Coronary artery (tissue), 2 donors: ENCODE data around the gene KRTAP2-1.
"Not testable (repeated sequence)": the region's sequence is repeated elsewhere in the genome, so short reads cannot be mapped to it uniquely, and the experiment has no call there.

Source experiments
- DNase-seq: peaks from one replicate; pipeline ENCODE4 v3.0.0-alpha.2; 2017; ENCODE audit warnings: low spot score
- H3K27ac ChIP-seq, 2 donors: fragments of 200-600 bp; sonication (generic); one replicate each; pipeline ENCODE4 v1.5.1; 2016 to 2019
- H3K4me3 ChIP-seq: fragments of 200-600 bp; sonication (generic); 2 replicates; pipeline ENCODE4 v1.5.1; 2016; ENCODE audit warnings: mild to moderate bottlenecking, moderate library complexity
- TF ChIP-seq, protein P1 (sequence below): fragments of 200-600 bp; sonication (generic); IDR thresholded peaks from one replicate; pipeline ENCODE4 v1.5.1; 2019; ENCODE audit warnings: antibody characterized with exemption

Gene KRTAP2-1, protein sequence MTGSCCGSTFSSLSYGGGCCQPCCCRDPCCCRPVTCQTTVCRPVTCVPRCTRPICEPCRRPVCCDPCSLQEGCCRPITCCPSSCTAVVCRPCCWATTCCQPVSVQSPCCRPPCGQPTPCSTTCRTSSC

DNA sequence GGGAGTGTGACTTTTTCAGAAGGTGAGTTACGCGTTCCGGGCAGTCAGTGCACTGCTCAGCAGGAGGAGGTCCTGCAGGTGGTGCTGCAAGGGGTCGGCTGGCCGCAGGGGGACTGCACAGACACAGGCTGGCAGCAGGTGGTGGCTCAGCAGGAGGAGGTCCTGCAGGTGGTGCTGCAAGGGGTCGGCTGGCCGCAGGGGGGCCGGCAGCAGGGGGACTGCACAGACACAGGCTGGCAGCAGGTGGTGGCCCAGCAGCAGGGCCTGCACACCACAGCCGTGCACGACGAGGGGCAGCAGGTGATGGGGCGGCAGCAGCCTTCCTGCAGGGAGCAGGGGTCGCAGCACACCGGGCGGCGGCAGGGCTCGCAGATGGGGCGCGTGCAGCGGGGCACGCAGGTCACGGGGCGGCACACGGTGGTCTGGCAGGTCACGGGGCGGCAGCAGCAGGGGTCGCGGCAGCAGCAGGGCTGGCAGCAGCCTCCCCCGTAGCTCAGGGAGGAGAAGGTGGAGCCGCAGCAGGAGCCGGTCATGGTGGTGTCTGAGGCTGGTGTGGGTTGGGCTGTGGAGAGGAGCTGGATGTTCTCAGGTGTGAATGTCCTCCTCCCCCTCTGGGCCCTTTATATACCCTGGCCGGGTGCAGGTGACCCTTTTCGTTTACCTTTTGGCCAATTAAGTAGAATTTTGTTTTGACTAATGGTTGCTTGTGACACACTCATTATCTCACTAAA lies at the start of gene KRTAP2-1:
Gene KRTAP2-1, minus strand, starts transcription at position 582 of the 731 bp plus-strand sequence. Its CDS starts 49 bp downstream, at position 533.
- not testable (repeated sequence) for H3K4me3 ChIP-seq, DNase-seq, H3K27ac ChIP-seq

DNA sequence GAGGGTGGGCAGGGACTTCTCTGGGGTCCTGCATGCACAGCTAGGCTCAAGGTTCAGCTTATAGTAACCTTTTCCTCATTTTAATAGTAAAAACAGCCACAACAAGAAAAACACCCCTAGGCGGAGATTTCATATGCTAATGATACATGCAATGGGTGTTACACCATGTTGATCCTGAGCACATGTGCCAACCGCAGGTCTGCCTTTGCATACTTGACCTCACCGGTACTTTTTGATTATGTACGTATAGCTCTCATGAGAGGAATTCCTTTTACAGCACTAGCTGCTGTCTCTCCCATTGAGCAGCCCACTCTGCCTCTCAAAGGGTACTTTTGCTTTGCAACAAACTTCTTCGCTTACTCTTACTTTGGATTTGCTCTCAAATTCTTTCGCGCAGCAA lies 48.9 kb upstream of the KRTAP2-1 start:
- TF ChIP-seq, protein P1, sequence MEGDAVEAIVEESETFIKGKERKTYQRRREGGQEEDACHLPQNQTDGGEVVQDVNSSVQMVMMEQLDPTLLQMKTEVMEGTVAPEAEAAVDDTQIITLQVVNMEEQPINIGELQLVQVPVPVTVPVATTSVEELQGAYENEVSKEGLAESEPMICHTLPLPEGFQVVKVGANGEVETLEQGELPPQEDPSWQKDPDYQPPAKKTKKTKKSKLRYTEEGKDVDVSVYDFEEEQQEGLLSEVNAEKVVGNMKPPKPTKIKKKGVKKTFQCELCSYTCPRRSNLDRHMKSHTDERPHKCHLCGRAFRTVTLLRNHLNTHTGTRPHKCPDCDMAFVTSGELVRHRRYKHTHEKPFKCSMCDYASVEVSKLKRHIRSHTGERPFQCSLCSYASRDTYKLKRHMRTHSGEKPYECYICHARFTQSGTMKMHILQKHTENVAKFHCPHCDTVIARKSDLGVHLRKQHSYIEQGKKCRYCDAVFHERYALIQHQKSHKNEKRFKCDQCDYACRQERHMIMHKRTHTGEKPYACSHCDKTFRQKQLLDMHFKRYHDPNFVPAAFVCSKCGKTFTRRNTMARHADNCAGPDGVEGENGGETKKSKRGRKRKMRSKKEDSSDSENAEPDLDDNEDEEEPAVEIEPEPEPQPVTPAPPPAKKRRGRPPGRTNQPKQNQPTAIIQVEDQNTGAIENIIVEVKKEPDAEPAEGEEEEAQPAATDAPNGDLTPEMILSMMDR, result no peak
- no peak overlapping the region for H3K27ac ChIP-seq

DNA sequence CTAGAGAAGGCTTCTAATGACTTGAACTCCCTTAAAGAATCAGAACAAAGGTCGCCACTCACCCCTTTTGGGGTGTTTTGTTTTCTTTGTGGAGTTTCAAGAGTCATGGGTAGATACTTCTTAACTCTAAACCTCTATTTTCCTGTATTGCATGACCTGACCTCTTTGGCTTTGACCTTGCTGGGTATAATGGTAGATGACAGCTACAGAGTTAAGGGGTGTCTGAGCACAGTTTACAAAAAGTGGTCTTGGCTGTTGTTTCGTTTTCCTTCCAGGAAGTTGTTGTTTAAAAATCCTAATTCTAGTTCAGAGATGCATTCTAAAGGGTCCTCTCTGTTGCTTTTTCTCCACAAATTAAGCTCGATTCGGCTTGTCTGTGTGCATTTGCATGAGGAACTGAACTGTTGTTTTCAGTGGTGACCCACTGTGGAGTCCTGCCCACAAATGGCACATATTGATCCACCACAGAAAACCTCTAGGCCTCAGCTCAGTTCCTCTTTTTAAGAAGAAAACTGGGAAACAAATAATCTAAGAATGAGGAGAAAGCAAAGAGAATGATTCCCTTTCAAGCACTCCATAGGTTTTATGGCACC lies 41.7 kb upstream of the KRTAP2-1 start:
- not testable (repeated sequence) for DNase-seq, H3K4me3 ChIP-seq, H3K27ac ChIP-seq

More for the DNA sequence above, 48.9 kb upstream of the KRTAP2-1 start:
- DNase-seq, result no peak
- H3K4me3 ChIP-seq, result no peak overlapping the region

DNA sequence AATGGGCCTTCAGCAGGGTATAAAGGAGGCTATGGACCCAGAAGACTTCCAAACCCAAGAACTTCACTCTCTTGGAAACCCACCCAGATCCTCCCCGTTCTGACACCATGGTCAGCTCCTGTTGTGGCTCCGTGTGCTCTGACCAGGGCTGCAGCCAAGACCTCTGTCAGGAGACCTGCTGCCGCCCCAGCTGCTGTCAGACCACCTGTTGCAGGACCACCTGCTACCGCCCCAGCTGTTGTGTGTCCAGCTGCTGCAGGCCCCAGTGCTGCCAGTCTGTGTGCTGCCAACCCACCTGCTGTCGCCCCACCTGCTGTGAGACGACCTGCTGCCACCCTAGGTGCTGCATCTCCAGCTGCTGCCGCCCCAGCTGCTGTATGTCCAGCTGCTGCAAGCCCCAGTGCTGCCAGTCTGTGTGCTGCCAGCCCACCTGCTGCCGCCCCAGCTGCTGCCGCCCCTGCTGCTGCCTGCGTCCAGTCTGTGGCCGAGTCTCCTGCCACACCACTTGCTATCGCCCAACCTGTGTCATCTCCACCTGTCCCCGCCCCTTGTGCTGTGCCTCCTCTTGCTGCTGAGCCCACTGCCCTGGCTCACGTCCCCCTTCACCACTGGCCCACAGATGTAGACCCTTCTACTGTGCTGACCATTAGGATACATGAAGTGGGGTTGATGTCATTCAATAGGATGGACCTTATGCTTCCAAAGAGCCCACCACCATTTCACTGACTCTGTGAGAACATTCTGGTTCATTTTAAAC lies 37.2 kb upstream of the KRTAP2-1 start, which contains the start of gene KRTAP4-7:
Gene KRTAP4-7, plus strand, starts transcription at position 51 of the 757 bp plus-strand sequence. Its CDS starts 57 bp downstream, at position 108.
- not testable (repeated sequence) for H3K27ac ChIP-seq, DNase-seq, H3K4me3 ChIP-seq

DNA sequence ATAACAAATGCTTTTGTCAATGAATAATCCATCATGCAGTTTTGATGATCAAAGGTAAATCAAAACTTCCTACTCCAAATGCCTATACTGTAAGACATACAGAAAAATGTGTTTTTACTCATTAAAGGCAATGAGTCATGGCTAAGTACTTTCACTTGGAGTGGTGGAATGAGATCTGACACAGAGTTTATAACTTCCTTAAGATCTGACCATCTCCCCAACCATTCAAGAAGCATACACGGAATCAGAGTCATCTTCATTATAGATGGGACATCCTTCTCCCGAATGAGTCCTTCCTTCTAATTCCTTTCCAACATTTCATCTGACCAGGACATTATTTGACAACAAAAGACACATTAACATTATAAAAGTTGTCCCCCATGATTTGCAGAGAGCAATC lies 36.3 kb upstream of the KRTAP2-1 start:
- not testable (repeated sequence) for DNase-seq, H3K4me3 ChIP-seq, H3K27ac ChIP-seq

DNA sequence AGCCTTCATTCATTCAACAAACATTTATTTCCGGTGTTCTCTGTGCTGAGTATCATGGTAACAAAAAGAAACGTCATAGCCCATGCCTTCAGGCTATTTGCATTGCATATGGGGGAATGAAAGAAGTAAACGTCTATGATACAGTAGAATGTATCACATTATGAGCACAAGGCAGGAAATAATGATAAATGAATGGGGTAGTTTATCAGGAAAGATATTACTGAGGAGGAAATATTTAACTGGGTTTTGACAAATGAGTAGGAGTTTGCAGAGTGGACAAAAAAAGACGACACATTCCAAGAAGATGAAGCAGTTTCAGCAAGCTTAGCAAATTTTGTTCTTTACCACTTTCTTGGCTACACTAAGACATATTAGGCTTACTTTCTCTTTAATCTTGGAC lies 35.5 kb upstream of the KRTAP2-1 start:
- DNase-seq, result no peak
- H3K27ac ChIP-seq, result no peak overlapping the region
- TF ChIP-seq, protein P1, result no peak
- no peak overlapping the region for H3K4me3 ChIP-seq

DNA sequence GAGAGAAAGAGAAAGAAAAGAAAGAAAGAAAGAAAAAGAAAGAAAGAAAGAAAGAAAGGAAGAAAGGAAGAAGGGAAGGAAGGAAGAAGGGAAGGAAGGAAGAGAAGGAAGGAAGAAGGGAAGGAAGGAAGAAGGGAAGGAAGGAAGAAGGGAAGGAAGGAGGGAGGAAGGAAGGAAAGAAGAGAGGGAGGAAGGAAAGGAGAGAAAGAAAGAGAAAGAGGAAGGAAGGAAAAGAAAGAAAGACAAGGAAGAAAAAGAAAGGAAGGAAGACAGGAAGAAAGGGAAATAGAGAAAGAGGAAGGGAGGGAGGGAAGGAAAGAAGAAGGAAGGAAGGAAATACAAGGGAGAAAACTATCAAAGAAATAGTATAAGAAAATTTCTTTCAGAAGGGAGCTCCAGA lies 29.7 kb upstream of the KRTAP2-1 start:
- DNase-seq, result no peak
- Histone ChIP-seq H3K27ac (no peak overlapping the region), H3K4me3 (no peak overlapping the region)
- TF ChIP-seq, protein P1, result no peak

DNA sequence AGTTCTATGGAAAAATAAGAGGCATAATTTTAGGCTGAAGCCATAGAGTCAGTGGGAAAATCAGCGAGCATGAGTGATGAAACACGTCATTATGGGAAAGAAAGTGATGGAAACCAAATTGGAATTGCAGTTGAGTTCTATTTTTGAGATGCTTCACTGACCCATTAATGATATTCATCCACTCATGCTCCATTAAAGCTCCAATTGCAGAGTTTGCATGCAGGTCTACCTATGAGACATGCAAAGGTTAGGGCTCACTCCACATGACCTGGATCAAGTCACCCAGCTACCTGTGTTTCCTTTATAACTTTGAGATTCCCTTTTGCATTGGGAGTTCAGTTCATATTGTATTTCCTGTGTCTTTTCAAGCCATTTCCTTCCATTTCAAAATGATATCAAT lies 26.6 kb upstream of the KRTAP2-1 start:
- no peak overlapping the region for H3K4me3 ChIP-seq
- TF ChIP-seq, protein P1, result no peak
- no peak for DNase-seq
- no peak overlapping the region for H3K27ac ChIP-seq
